Neuronal stem cell (in vitro differentiated cells): ENCODE results near the gene SSUH2.

ENCODE experiments used
- DNase-seq: peaks from one replicate; pipeline ENCODE4 v3.0.0-alpha.2; 2013; ENCODE audit warnings: low spot score
- H2AFZ ChIP-seq: one replicate; pipeline ENCODE4 v1.6.1; 2013; ENCODE audit warnings: mild to moderate bottlenecking, low read length, inconsistent platforms
- H2AK5ac ChIP-seq: 2 replicates; pipeline ENCODE4 v1.6.1; 2013; ENCODE audit warnings: low read depth, mild to moderate bottlenecking, inconsistent platforms, low read length, moderate library complexity, mixed read lengths
- H2BK120ac ChIP-seq: 2 replicates; pipeline ENCODE4 v1.6.1; 2013; ENCODE audit warnings: low read depth, mild to moderate bottlenecking, inconsistent platforms, low read length, moderate library complexity, mixed read lengths
- H2BK12ac ChIP-seq: one replicate; pipeline ENCODE4 v1.6.1; 2013; ENCODE audit warnings: low read length, inconsistent platforms
- H2BK15ac ChIP-seq: 2 replicates; pipeline ENCODE4 v1.6.1; 2013; ENCODE audit warnings: mild to moderate bottlenecking, low read length, inconsistent platforms, mixed read lengths
- H2BK5ac ChIP-seq: one replicate; pipeline ENCODE4 v1.6.1; 2013; ENCODE audit warnings: inconsistent platforms, mild to moderate bottlenecking, low read length, moderate library complexity
- H3K14ac ChIP-seq: one replicate; pipeline ENCODE4 v1.6.1; 2013; ENCODE audit warnings: low read length, inconsistent platforms
- H3K18ac ChIP-seq: 2 replicates; pipeline ENCODE4 v1.6.1; 2013; ENCODE audit warnings: low read length, inconsistent platforms
- H3K23ac ChIP-seq: 2 replicates; pipeline ENCODE4 v1.6.1; 2013; ENCODE audit warnings: low read depth, mild to moderate bottlenecking, mixed read lengths, low read length, inconsistent platforms; ENCODE audit not compliant: poor library complexity
- H3K27ac ChIP-seq: replicated peaks from 3 replicates; pipeline ENCODE4 v1.5.1; 2013; ENCODE audit warnings: low read length, inconsistent platforms
- H3K27me3 ChIP-seq, 3 experiments: 2 replicates each; pipeline ENCODE4 v1.6.1; 2013; ENCODE audit warnings: low read length in 3 of 3, mild to moderate bottlenecking in 2 of 3, inconsistent platforms in 1 of 3, low read depth in 1 of 3, mixed read lengths in 1 of 3, moderate library complexity in 1 of 3; ENCODE audit not compliant: control insufficient read depth in 3 of 3, insufficient read depth in 3 of 3
- H3K36me3 ChIP-seq, 2 donors: replicated peaks in 1 of 2; 2 replicates each; pipeline ENCODE4 v1.6.1; 2013; ENCODE audit warnings: low read length in 2 of 2; ENCODE audit not compliant: control insufficient read depth in 2 of 2, insufficient read depth in 2 of 2
- H3K4ac ChIP-seq: 2 replicates; pipeline ENCODE4 v1.6.1; 2013; ENCODE audit warnings: inconsistent platforms, mild to moderate bottlenecking, low read length, moderate library complexity
- H3K4me1 ChIP-seq, 2 donors: 1 replicate in 1 of 2; 2 replicates in 1 of 2; pipeline ENCODE4 v1.6.1; 2013; ENCODE audit warnings: low read length in 2 of 2, low read depth in 1 of 2; ENCODE audit not compliant: control insufficient read depth in 2 of 2, insufficient read depth in 1 of 2
- H3K4me2 ChIP-seq: one replicate; pipeline ENCODE4 v1.6.1; 2013; ENCODE audit warnings: mild to moderate bottlenecking, low read length, inconsistent platforms; ENCODE audit not compliant: insufficient read depth, poor library complexity, severe bottlenecking
- H3K4me3 ChIP-seq, 2 donors: 2 replicates each; pipeline ENCODE4 v1.5.1; 2013; ENCODE audit warnings: low read length in 2 of 2, mild to moderate bottlenecking in 2 of 2, inconsistent platforms in 1 of 2, moderate library complexity in 1 of 2
- H3K79me1 ChIP-seq: one replicate; pipeline ENCODE4 v1.6.1; 2013; ENCODE audit warnings: low read depth, mild to moderate bottlenecking, inconsistent platforms, low read length, moderate library complexity
- H3K9ac ChIP-seq: one replicate; pipeline ENCODE4 v1.6.1; 2013; ENCODE audit warnings: mild to moderate bottlenecking, low read depth, low read length, inconsistent platforms; ENCODE audit not compliant: poor library complexity
- H3K9me3 ChIP-seq, 2 donors: replicated peaks in 1 of 2; 2 replicates each; pipeline versions ENCODE3 to v1.6.1; 2013; ENCODE audit warnings: low read length in 2 of 2, mild to moderate bottlenecking in 2 of 2, inconsistent platforms in 1 of 2, low read depth in 1 of 2, mixed read lengths in 1 of 2, moderate library complexity in 1 of 2; ENCODE audit not compliant: control insufficient read depth in 2 of 2, insufficient read depth in 1 of 2
- H4K8ac ChIP-seq: one replicate; pipeline ENCODE4 v1.6.1; 2013; ENCODE audit warnings: low read depth, mild to moderate bottlenecking, inconsistent platforms, low read length, moderate library complexity
- H4K91ac ChIP-seq: one replicate; pipeline ENCODE4 v1.6.1; 2013; ENCODE audit warnings: low read length, low read depth, mild to moderate bottlenecking, inconsistent platforms; ENCODE audit not compliant: poor library complexity
- WGBS, 2 donors: extraction: QIAGEN DNeasy Blood & Tissue Kit; methylation state at CpG; one replicate each; pipeline ENCODE4 v1.1.7; 2013; ENCODE audit warnings: missing lambda C conversion rate in 2 of 2, mixed read lengths in 1 of 2; ENCODE audit not compliant: insufficient read length in 2 of 2, insufficient replicate concordance in 1 of 2; ENCODE audit errors: extremely low coverage in 2 of 2; 5-methylcytosine and 5-hydroxymethylcytosine counted together

Gene SSUH2

GRCh38 chr3:8632402-8633237 is 12.0 kb downstream of the SSUH2 start:
- Histone ChIP-seq H2BK12ac (no peak overlapping the region), H3K27me3 (no peaks in the 10 kb centered on the region), H3K27ac (no peak overlapping the region), H3K4me1 (peaks cover 5 to 6% of the 10 kb centered on the region in 2 donors), H2AK5ac (no peak overlapping the region), H4K91ac (no peak overlapping the region), H3K4me2 (no peak overlapping the region), H3K9ac (no peak overlapping the region), H2BK5ac (no peak overlapping the region), H3K79me1 (no peaks in the 10 kb centered on the region), H3K9me3 (peaks cover 0 to 14% of the 10 kb centered on the region in 2 donors), H3K4ac (no peak overlapping the region), H2AFZ (no peak overlapping the region), H3K23ac (no peak overlapping the region), H3K4me3 (no peak overlapping the region), H2BK120ac (no peak overlapping the region), H4K8ac (no peak overlapping the region), H3K18ac (no peak overlapping the region), H2BK15ac (no peak overlapping the region), H3K14ac (no peak overlapping the region), H3K36me3 (no peaks in the 10 kb centered on the region)
- no peak for DNase-seq
- WGBS, 2 donors, result no CpG with 5 or more reads among the region's 7 CpGs

- DNase-seq, result no peak
- H3K27ac ChIP-seq, result no peak overlapping the region
- H3K27me3 ChIP-seq, result no peaks in the 10 kb centered on the region
- H3K9ac ChIP-seq, result no peak overlapping the region
- H4K8ac ChIP-seq, result no peak overlapping the region
- no CpG with 5 or more reads among the region's 4 CpGs for WGBS, 2 donors
- no peak overlapping the region for H2BK12ac ChIP-seq
- H3K79me1 ChIP-seq, result no peaks in the 10 kb centered on the region
- H3K18ac ChIP-seq, result peak overlapping the region; percentile 29
- peaks cover 0 to 14% of the 10 kb centered on the region in 2 donors for H3K9me3 ChIP-seq
- no peak overlapping the region for H3K4ac ChIP-seq
- H2AFZ ChIP-seq, result no peak overlapping the region
- H3K14ac ChIP-seq, result no peak overlapping the region
- H3K36me3 ChIP-seq, result no peaks in the 10 kb centered on the region
- no peak overlapping the region for H2AK5ac ChIP-seq
- H2BK5ac ChIP-seq, result no peak overlapping the region
- H3K4me2 ChIP-seq, result no peak overlapping the region
- no peak overlapping the region for H4K91ac ChIP-seq
- H2BK120ac ChIP-seq, result no peak overlapping the region
- H3K23ac ChIP-seq, result no peak overlapping the region
- H3K4me3 ChIP-seq, result no peak overlapping the region
- H3K4me1 ChIP-seq, result peaks cover 0 to 6% of the 10 kb centered on the region in 2 donors
- no peak overlapping the region for H2BK15ac ChIP-seq
Measured at GRCh38 chr3:8631661-8632060, 12.9 kb downstream of the SSUH2 start.

GRCh38 chr3:8629151-8630021 is 15.2 kb downstream of the SSUH2 start:
- no peaks in the 10 kb centered on the region for H3K27me3 ChIP-seq
- H2BK15ac ChIP-seq, result no peak overlapping the region
- peak overlapping the region; percentile 32 for H3K18ac ChIP-seq
- no peak overlapping the region for H3K27ac ChIP-seq
- H2BK12ac ChIP-seq, result no peak overlapping the region
- H3K23ac ChIP-seq, result no peak overlapping the region
- H3K9ac ChIP-seq, result no peak overlapping the region
- no peaks in the 10 kb centered on the region for H3K36me3 ChIP-seq
- H3K4me3 ChIP-seq, result no peak overlapping the region
- H2AFZ ChIP-seq, result no peak overlapping the region
- H2AK5ac ChIP-seq, result peak overlapping the region; percentile 53
- H2BK5ac ChIP-seq, result no peak overlapping the region
- peaks cover 0 to 9% of the 10 kb centered on the region in 2 donors for H3K9me3 ChIP-seq
- H3K4me2 ChIP-seq, result no peak overlapping the region
- no CpG with 5 or more reads among the region's 16 CpGs for WGBS, 2 donors
- H3K4me1 ChIP-seq, result peaks cover 2 to 14% of the 10 kb centered on the region in 2 donors
- no peaks in the 10 kb centered on the region for H3K79me1 ChIP-seq
- no peak overlapping the region for H4K8ac ChIP-seq
- no peak overlapping the region for H3K4ac ChIP-seq
- DNase-seq, result no peak
- no peak overlapping the region for H4K91ac ChIP-seq
- H2BK120ac ChIP-seq, result no peak overlapping the region
- H3K14ac ChIP-seq, result no peak overlapping the region

- Histone ChIP-seq H3K9ac (no peak overlapping the region), H3K36me3 (no peaks in the 10 kb centered on the region), H3K4me1 (peaks cover 7 to 18% of the 10 kb centered on the region in 2 donors), H3K23ac (no peak overlapping the region), H3K79me1 (no peaks in the 10 kb centered on the region), H2BK5ac (no peak overlapping the region), H2AK5ac (peak overlapping the region; percentile 2), H2AFZ (no peak overlapping the region), H3K14ac (no peak overlapping the region), H3K18ac (no peak overlapping the region), H3K27me3 (no peaks in the 10 kb centered on the region), H4K8ac (no peak overlapping the region), H3K27ac (no peak overlapping the region), H3K4ac (no peak overlapping the region), H2BK12ac (no peak overlapping the region), H3K9me3 (peaks cover 0 to 9% of the 10 kb centered on the region in 2 donors), H3K4me2 (no peak overlapping the region), H4K91ac (no peak overlapping the region), H2BK15ac (no peak overlapping the region), H3K4me3 (no peak overlapping the region), H2BK120ac (no peak overlapping the region)
- WGBS, 2 donors, result no CpG with 5 or more reads among the region's 5 CpGs
- no peak for DNase-seq
Measured at GRCh38 chr3:8627949-8628348, 16.6 kb downstream of the SSUH2 start.
